Activated naive CD8-positive, alpha-beta T cell treated with anti-CD3 and anti-CD28 coated beads, Interleukin-2, amount 50 U/mL, for 24 hours (primary cell): Measurements from ENCODE around the gene TRAPPC13.

Experiments
- ATAC-seq: fragments of 150-1000 bp; cut with Tn5 transposase; one replicate; pipeline ENCODE4 v1.10.0; 2021
- DNase-seq: peaks from one replicate; pipeline ENCODE4 v3.0.0; 2021
- H3K27ac Mint-ChIP-seq: one replicate; pipeline ENCODE4 v1.8.0; 2021; ENCODE audit warnings: mild to moderate bottlenecking, mixed read lengths
- H3K27me3 Mint-ChIP-seq: one replicate; pipeline ENCODE4 v1.8.0; 2021; ENCODE audit warnings: mixed read lengths
- H3K36me3 Mint-ChIP-seq: one replicate; pipeline ENCODE4 v1.8.0; 2021; ENCODE audit warnings: low read depth, mixed read lengths
- H3K4me1 Mint-ChIP-seq: one replicate; pipeline ENCODE4 v1.8.0; 2021; ENCODE audit warnings: mixed read lengths
- H3K4me3 Mint-ChIP-seq: one replicate; pipeline ENCODE4 v1.8.0; 2021; ENCODE audit warnings: mild to moderate bottlenecking, moderate library complexity, mixed read lengths
- H3K9me3 Mint-ChIP-seq: one replicate; pipeline ENCODE4 v1.8.0; 2021; ENCODE audit warnings: mixed read lengths

TRAPPC13 gene

GRCh38 chr5:65704621-65705239 lies 79.9 kb downstream of the TRAPPC13 start:
- Mint-ChIP-seq H3K36me3 (peaks cover 30% of the 10 kb centered on the region), H3K27ac (no peak overlapping the region), H3K4me1 (no peaks in the 10 kb centered on the region), H3K4me3 (no peak overlapping the region), H3K27me3 (no peaks in the 10 kb centered on the region), H3K9me3 (no peaks in the 10 kb centered on the region)
- ATAC-seq: no peak
- no peak for DNase-seq

DNA sequence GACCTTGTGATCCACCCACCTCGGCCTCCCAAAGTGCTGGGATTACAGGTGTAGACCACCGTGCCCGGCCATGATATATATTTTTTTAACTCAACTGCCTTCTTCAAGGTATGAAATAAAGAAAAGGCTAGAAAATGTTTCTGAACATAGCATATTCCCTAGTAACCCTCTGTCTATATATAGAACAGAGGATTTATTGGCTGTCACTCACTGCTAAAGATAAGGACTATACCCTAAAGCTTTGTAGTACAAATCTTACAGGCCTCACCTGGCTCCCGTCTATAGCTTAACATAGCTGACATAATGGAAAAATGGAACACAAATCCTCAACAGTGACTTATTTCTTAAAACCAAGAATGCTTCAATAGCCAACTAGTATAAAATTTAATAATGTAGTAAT lies 82.8 kb downstream of the TRAPPC13 start:
- ATAC-seq: no peak
- Mint-ChIP-seq H3K27me3 (no peaks in the 10 kb centered on the region), H3K36me3 (peaks cover 25% of the 10 kb centered on the region)

GRCh38 chr5:65708145-65708544 lies 83.3 kb downstream of the TRAPPC13 start:
- no peaks in the 10 kb centered on the region for H3K27me3 Mint-ChIP-seq
- peaks cover 20% of the 10 kb centered on the region for H3K36me3 Mint-ChIP-seq
- no peak for DNase-seq
- H3K4me1 Mint-ChIP-seq: peaks cover 3% of the 10 kb centered on the region
- H3K4me3 Mint-ChIP-seq: no peak overlapping the region
- H3K27ac Mint-ChIP-seq: no peak overlapping the region
- no peaks in the 10 kb centered on the region for H3K9me3 Mint-ChIP-seq
- ATAC-seq: no peak

More for the DNA sequence above, 82.8 kb downstream of the TRAPPC13 start:
- peaks cover 2% of the 10 kb centered on the region for H3K4me1 Mint-ChIP-seq
- no peak overlapping the region for H3K4me3 Mint-ChIP-seq
- no peak overlapping the region for H3K27ac Mint-ChIP-seq
- DNase-seq: no peak
- no peaks in the 10 kb centered on the region for H3K9me3 Mint-ChIP-seq
